HepG2 (cell line): Measurements from ENCODE around the gene RHBDL3. TPM values are rescaled to one million over a fixed set of nuclear protein-coding genes. Genes with fewer than 3 reads are reported as not detected.

ENCODE experiments used
- CENPT ChIP-seq: sonication (generic); formaldehyde crosslinking; IDR thresholded peaks from 2 replicates; pipeline ENCODE4 v1.8.0; 2022; ENCODE audit warnings: low read depth, mild to moderate bottlenecking, moderate library complexity, missing genetic modification reagents
- DNMT1 ChIP-seq: sonication (generic); formaldehyde crosslinking; IDR thresholded peaks from 2 replicates; pipeline ENCODE4 v1.5.1; 2020; ENCODE audit warnings: mild to moderate bottlenecking, missing genetic modification reagents
- ELF4 ChIP-seq: sonication (generic); formaldehyde crosslinking; IDR thresholded peaks from 2 replicates; pipeline ENCODE4 v1.5.0; 2020; ENCODE audit warnings: missing genetic modification reagents, mild to moderate bottlenecking, moderate library complexity, borderline replicate concordance
- FOXK2 ChIP-seq: fragments of 450-650 bp; IDR thresholded peaks from 2 replicates; pipeline ENCODE4 v1.6.1; 2016
- HDAC1 ChIP-seq: sonication (generic); formaldehyde crosslinking; IDR thresholded peaks from 2 replicates; pipeline ENCODE4 v1.5.1; 2020; ENCODE audit warnings: mild to moderate bottlenecking, missing genetic modification reagents
- HES4 ChIP-seq: sonication (generic); formaldehyde crosslinking; IDR thresholded peaks from 2 replicates; pipeline ENCODE4 v1.9.0; 2021; ENCODE audit warnings: mild to moderate bottlenecking, missing genetic modification reagents, borderline replicate concordance
- HOXA5 ChIP-seq: sonication (generic); formaldehyde crosslinking; IDR thresholded peaks from 2 replicates; pipeline ENCODE4 v1.4.0; 2020; ENCODE audit warnings: missing genetic modification reagents
- KDM4B ChIP-seq: sonication (generic); formaldehyde crosslinking; IDR thresholded peaks from 2 replicates; pipeline ENCODE4 v1.4.0; 2020; ENCODE audit warnings: missing genetic modification reagents
- MAFK ChIP-seq, 2 experiments: IDR thresholded peaks in 1 of 2; conservative IDR thresholded peaks in 1 of 2; 2 replicates each; pipeline ENCODE4 v1.6.1; 2011; ENCODE audit warnings: improper control_type of control experiment in 2 of 2, low read length in 2 of 2
- MEIS1 ChIP-seq: sonication (generic); formaldehyde crosslinking; IDR thresholded peaks from 2 replicates; pipeline ENCODE4 v1.9.0; 2021; ENCODE audit warnings: mild to moderate bottlenecking, missing genetic modification reagents, moderate library complexity, borderline replicate concordance
- PCBP1 ChIP-seq: fragments of 200-400 bp; formaldehyde crosslinking; IDR thresholded peaks from 2 replicates; pipeline ENCODE4 v1.6.1; 2017; ENCODE audit warnings: mild to moderate bottlenecking, low read depth, low read length, borderline replicate concordance
- STAG1 ChIP-seq: sonication (generic); formaldehyde crosslinking; IDR thresholded peaks from 2 replicates; pipeline ENCODE4 v1.4.0; 2020; ENCODE audit warnings: missing genetic modification reagents
- TOE1 ChIP-seq: sonication (generic); formaldehyde crosslinking; IDR thresholded peaks from 2 replicates; pipeline ENCODE4 v1.4.0; 2020; ENCODE audit warnings: mild to moderate bottlenecking, missing genetic modification reagents
- ZFAT ChIP-seq: sonication (generic); formaldehyde crosslinking; conservative IDR thresholded peaks from 2 replicates; pipeline ENCODE4 v1.8.1; 2023; ENCODE audit warnings: missing genetic modification reagents, inconsistent platforms
- ZFY ChIP-seq: sonication (generic); formaldehyde crosslinking; IDR thresholded peaks from 2 replicates; pipeline ENCODE4 v1.4.0; 2020; ENCODE audit warnings: missing genetic modification reagents
- ZKSCAN1 ChIP-seq: fragments of 150-350 bp; IDR thresholded peaks from 2 replicates; pipeline ENCODE4 v1.6.1; 2014; ENCODE audit warnings: low read length
- ZNF160 ChIP-seq: sonication (generic); formaldehyde crosslinking; IDR thresholded peaks from 2 replicates; pipeline ENCODE4 v1.8.0; 2022; ENCODE audit warnings: mild to moderate bottlenecking, inconsistent platforms, missing genetic modification reagents
- ZNF260 ChIP-seq: sonication (generic); formaldehyde crosslinking; IDR thresholded peaks from 2 replicates; pipeline ENCODE4 v1.4.0; 2020; ENCODE audit warnings: missing genetic modification reagents, low read depth, mild to moderate bottlenecking, borderline replicate concordance
- ZNF326 ChIP-seq: sonication (generic); formaldehyde crosslinking; IDR thresholded peaks from 2 replicates; pipeline ENCODE4 v1.4.0; 2020; ENCODE audit warnings: missing genetic modification reagents, borderline replicate concordance
- ZNF530 ChIP-seq: sonication (generic); formaldehyde crosslinking; IDR thresholded peaks from 2 replicates; pipeline ENCODE4 v1.5.0; 2020; ENCODE audit warnings: low read depth, mild to moderate bottlenecking, missing genetic modification reagents
- ZSCAN21 ChIP-seq: sonication (generic); formaldehyde crosslinking; IDR thresholded peaks from 2 replicates; pipeline ENCODE4 v1.8.0; 2022; ENCODE audit warnings: mild to moderate bottlenecking, missing genetic modification reagents, moderate library complexity, borderline replicate concordance
- ZZZ3 ChIP-seq: sonication (generic); formaldehyde crosslinking; IDR thresholded peaks from 2 replicates; pipeline ENCODE4 v1.4.0; 2020; ENCODE audit warnings: missing genetic modification reagents, mild to moderate bottlenecking, borderline replicate concordance
- polyA plus RNA-seq, 8 experiments: library from polyadenylated mRNA; depleted of rRNA in 3 of 8; stranded (reverse) in 7 of 8; unstranded in 1 of 8; fragments of >200 nt; fragmentation: Illumina TruSeq in 4 of 8; extraction: Trizol in 4 of 8; gene quantifications; 2 replicates each; pipeline versions ENCODE4 v1.2.1 to v1.2.3, GENCODE V29; 2011 to 2016; ENCODE audit warnings: low read depth in 4 of 8, missing spikeins in 1 of 8, mixed read lengths in 1 of 8; ENCODE audit not compliant: insufficient read depth in 1 of 8
- total RNA-seq, 5 experiments: library from RNA; depleted of rRNA; stranded (reverse); fragments of >200 nt; fragmentation: Illumina TruSeq; extraction: Trizol; gene quantifications; 2 replicates each; pipeline ENCODE4 v1.2.3, GENCODE V29; 2016; ENCODE audit warnings: low read depth in 1 of 5
- TF ChIP-seq, protein P1 (sequence below): IDR thresholded peaks from 2 replicates; pipeline ENCODE4 v1.6.1; 2018; ENCODE audit warnings: missing genetic modification reagents, mild to moderate bottlenecking, missing compliant biosample characterization
- TF ChIP-seq, protein P2 (sequence below): sonication (generic); formaldehyde crosslinking; IDR thresholded peaks from 2 replicates; pipeline ENCODE4 v1.8.0; 2022; ENCODE audit warnings: mild to moderate bottlenecking, missing genetic modification reagents, moderate library complexity
- TF ChIP-seq, protein P3 (sequence below): sonication (generic); formaldehyde crosslinking; IDR thresholded peaks from 2 replicates; pipeline ENCODE4 v1.4.0; 2020; ENCODE audit warnings: mild to moderate bottlenecking, missing genetic modification reagents
- TF ChIP-seq, protein P4 (sequence below): sonication (generic); formaldehyde crosslinking; IDR thresholded peaks from 2 replicates; pipeline ENCODE4 v1.8.1; 2023; ENCODE audit warnings: mild to moderate bottlenecking, moderate library complexity, missing genetic modification reagents
- TF ChIP-seq, protein P5 (sequence below): sonication (generic); formaldehyde crosslinking; conservative IDR thresholded peaks from 2 replicates; pipeline ENCODE4 v1.4.0; 2020; ENCODE audit warnings: missing genetic modification reagents

The RHBDL3 gene
- total and polyA plus RNA-seq, 2 of the 13 experiments (the other 11 are each of a cell fraction or from before 2014, with no cell fraction given) = 0.09 TPM; not detected in 1

DNA sequence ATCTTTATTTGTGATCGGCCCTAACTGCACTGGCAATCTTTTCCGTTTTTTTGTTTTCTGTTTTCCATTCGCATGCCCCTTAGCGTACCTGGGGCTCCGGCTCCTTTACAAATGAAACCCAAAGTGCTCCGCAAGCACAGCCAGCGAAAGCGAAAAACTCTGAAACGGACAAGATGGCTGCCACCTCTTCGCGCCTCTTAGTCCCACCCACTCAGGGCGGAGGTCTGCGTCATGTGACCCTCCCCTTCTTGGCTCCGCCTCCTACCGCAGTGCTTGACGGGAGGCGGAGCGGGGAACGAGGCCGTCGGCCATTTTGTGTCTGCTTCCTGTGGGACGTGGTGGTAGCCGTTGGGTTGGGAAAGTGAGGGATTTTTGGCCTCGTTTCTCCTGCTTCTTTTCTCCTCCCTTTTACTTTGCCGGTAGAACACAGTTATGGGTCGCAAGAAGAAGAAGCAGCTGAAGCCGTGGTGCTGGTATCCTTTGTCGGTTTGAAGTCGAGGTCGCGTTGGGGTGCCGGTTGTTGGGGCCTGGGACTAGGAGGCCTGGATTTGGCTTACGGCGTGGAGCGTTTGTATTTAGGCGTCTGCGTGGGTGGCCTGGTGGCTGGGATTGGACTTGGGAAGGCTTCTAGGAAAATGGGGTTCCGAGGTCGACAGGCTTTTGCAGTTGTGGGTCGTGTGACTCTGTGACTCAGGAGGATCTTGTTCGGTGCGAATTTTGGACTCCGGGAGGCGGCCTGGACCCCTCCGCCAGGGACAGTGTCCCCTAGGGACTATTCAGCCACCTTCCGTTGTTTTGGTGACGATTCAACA lies 84.4 kb downstream of the RHBDL3 start, which contains the start of gene ZNF207 (continued):
- 0 out of 2 replicates have a peak, but pooled peaks have one; percentile 42 for TF ChIP-seq PCBP1
- no peak for TF ChIP-seq MAFK (conservative IDR thresholded peaks at IDR 0.05 in 1 of 2, IDR thresholded peaks at IDR 0.05 in 1 of 2; ENCODE audit: low read length in 2 of 2)
- TF ChIP-seq ZNF160 (CRISPR knock-in tag) = no peak
- no peak for TF ChIP-seq ZZZ3 (CRISPR knock-in tag)
- TF ChIP-seq FOXK2 = no peak
- TF ChIP-seq ELF4 (CRISPR knock-in tag) = no peak; the same call in 1 of the 2 replicates
- TF ChIP-seq TOE1 (CRISPR knock-in tag) = no peak
- TF ChIP-seq CENPT (CRISPR knock-in tag) = no peak
- TF ChIP-seq DNMT1 = no peak
- no peak for TF ChIP-seq ZNF530 (CRISPR knock-in tag)
- TF ChIP-seq HES4 = peak; percentile 49; the same call in 1 of the 2 replicates
- TF ChIP-seq ZKSCAN1 = no peak
- no peak for TF ChIP-seq ZNF260
- TF ChIP-seq, protein P1, sequence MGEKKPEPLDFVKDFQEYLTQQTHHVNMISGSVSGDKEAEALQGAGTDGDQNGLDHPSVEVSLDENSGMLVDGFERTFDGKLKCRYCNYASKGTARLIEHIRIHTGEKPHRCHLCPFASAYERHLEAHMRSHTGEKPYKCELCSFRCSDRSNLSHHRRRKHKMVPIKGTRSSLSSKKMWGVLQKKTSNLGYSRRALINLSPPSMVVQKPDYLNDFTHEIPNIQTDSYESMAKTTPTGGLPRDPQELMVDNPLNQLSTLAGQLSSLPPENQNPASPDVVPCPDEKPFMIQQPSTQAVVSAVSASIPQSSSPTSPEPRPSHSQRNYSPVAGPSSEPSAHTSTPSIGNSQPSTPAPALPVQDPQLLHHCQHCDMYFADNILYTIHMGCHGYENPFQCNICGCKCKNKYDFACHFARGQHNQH (CRISPR knock-in tag) = peak; percentile 49
- TF ChIP-seq HOXA5 = peak; percentile 70
- no peak for TF ChIP-seq STAG1 (CRISPR knock-in tag)
- peak; percentile 39 for TF ChIP-seq HDAC1 (CRISPR knock-in tag)
- no peak; the same call in 1 of the 2 replicates for TF ChIP-seq MEIS1 (CRISPR knock-in tag)
- TF ChIP-seq, protein P2, sequence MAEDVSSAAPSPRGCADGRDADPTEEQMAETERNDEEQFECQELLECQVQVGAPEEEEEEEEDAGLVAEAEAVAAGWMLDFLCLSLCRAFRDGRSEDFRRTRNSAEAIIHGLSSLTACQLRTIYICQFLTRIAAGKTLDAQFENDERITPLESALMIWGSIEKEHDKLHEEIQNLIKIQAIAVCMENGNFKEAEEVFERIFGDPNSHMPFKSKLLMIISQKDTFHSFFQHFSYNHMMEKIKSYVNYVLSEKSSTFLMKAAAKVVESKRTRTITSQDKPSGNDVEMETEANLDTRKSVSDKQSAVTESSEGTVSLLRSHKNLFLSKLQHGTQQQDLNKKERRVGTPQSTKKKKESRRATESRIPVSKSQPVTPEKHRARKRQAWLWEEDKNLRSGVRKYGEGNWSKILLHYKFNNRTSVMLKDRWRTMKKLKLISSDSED (CRISPR knock-in tag) = no peak
- no peak for TF ChIP-seq KDM4B (CRISPR knock-in tag)
- peak; percentile 96 for TF ChIP-seq ZFY
- no peak for TF ChIP-seq ZNF326 (CRISPR knock-in tag)
- TF ChIP-seq, protein P3, sequence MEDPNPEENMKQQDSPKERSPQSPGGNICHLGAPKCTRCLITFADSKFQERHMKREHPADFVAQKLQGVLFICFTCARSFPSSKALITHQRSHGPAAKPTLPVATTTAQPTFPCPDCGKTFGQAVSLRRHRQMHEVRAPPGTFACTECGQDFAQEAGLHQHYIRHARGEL (CRISPR knock-in tag) = no peak
- TF ChIP-seq, protein P4, sequence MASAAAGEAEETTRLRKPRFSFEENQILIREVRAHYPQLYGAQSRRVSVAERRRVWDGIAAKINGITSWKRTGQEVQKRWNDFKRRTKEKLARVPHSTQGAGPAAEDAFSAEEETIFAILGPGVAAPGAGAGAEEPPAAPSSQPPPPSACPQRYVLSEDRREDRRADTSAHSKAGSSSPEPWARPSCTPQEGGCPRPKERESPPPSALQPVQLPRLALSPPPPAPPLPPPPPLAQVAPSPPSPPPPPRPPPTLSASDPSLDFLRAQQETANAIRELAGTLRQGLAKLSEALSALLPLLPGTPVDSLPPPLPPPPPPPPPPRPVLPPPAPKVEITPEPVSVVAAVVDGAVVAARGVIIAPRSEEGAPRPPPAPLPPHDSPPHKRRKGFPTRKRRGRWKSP (CRISPR knock-in tag) = no peak
- TF ChIP-seq ZSCAN21 (CRISPR knock-in tag) = peak; percentile 32; the same call in 1 of the 2 replicates
- TF ChIP-seq, protein P5, sequence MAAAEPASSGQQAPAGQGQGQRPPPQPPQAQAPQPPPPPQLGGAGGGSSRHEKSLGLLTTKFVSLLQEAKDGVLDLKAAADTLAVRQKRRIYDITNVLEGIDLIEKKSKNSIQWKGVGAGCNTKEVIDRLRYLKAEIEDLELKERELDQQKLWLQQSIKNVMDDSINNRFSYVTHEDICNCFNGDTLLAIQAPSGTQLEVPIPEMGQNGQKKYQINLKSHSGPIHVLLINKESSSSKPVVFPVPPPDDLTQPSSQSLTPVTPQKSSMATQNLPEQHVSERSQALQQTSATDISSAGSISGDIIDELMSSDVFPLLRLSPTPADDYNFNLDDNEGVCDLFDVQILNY (CRISPR knock-in tag) = no peak
- no peak for TF ChIP-seq ZFAT (CRISPR knock-in tag)
